GM13976 (cell line): ENCODE measurements around the gene NCBP1.
A peak's percentile ranks its signal among the peaks of the same experiment; 100 is the strongest.
"Not testable (repeated sequence)": the region's sequence is repeated elsewhere in the genome, so short reads cannot be mapped to it uniquely, and the experiment has no call there.

Source experiments
- DNase-seq: peaks from one replicate; pipeline ENCODE4 v3.0.0; 2012; ENCODE audit warnings: low spot score
- in situ Hi-C: fragments of 300-500 bp; cut with MboI; formaldehyde crosslinking; loops from one replicate; pipeline ENCODE4 v1.12.0; 2022; ENCODE audit warnings: low sequenced_read_pairs, mixed read lengths, inconsistent platforms; ENCODE audit not compliant: unreplicated experiment
- TF ChIP-seq, protein P1 (sequence below): IDR thresholded peaks from 2 replicates; pipeline ENCODE4 v1.5.1; 2012; ENCODE audit warnings: borderline replicate concordance, mild to moderate bottlenecking; ENCODE audit not compliant: insufficient read depth; ENCODE audit errors: extremely low read depth, missing control alignments, control extremely low read depth

Gene NCBP1, protein sequence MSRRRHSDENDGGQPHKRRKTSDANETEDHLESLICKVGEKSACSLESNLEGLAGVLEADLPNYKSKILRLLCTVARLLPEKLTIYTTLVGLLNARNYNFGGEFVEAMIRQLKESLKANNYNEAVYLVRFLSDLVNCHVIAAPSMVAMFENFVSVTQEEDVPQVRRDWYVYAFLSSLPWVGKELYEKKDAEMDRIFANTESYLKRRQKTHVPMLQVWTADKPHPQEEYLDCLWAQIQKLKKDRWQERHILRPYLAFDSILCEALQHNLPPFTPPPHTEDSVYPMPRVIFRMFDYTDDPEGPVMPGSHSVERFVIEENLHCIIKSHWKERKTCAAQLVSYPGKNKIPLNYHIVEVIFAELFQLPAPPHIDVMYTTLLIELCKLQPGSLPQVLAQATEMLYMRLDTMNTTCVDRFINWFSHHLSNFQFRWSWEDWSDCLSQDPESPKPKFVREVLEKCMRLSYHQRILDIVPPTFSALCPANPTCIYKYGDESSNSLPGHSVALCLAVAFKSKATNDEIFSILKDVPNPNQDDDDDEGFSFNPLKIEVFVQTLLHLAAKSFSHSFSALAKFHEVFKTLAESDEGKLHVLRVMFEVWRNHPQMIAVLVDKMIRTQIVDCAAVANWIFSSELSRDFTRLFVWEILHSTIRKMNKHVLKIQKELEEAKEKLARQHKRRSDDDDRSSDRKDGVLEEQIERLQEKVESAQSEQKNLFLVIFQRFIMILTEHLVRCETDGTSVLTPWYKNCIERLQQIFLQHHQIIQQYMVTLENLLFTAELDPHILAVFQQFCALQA

DNA sequence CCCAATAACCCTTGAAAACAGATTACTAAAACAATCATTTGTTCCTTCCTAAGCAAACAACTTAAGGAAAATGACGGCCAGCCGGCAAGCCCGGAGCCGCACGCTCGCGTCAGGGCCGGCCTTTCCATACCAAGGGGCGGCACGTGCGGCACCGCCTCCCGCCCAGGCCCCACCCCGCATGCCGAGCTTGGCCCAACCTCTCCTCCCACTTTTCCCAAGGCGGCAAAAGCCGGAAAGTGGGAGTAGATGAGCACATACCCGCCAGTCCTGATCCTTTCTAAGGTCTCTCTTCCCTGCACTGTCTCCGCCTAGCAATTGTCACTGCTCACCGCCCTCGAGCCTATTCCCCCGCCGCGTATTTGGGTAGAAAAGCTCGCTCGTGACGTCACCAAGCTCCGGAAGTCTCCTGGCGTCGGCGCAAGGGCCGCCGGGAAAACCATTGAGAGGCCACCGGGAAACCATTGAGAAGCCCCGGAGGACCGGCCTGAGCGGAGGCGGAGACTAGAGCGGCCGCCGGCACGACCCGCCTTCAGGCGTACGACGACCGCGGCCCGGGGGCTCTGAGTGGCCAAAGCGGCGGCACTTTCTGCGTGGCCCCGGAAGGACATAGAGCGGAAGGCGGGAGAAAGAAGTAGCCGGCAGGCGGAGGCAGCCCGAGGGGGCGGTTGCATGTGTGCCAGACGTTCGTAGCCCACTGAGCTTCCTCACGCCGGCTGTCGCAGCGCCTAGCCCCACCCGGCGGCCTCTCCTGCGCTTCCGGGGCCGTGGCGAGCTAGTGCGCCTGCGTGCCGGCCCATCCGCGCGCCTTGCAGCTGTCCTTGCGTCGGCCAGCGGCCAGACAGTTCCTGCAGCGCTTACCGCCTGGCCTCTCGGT, at the start of gene NCBP1, which contains the start of gene TSTD2:
Gene NCBP1 (plus strand): TSS at position 837 of the 874 bp plus-strand sequence. CDS start 61 bp downstream, outside the sequence.
Gene TSTD2 (minus strand): TSS at position 384 of the 874 bp plus-strand sequence. CDS start 5,806 bp downstream, outside the sequence.
- in situ Hi-C loops, result no loop called here
- peak; percentile 95 for DNase-seq
- TF ChIP-seq, protein P1, sequence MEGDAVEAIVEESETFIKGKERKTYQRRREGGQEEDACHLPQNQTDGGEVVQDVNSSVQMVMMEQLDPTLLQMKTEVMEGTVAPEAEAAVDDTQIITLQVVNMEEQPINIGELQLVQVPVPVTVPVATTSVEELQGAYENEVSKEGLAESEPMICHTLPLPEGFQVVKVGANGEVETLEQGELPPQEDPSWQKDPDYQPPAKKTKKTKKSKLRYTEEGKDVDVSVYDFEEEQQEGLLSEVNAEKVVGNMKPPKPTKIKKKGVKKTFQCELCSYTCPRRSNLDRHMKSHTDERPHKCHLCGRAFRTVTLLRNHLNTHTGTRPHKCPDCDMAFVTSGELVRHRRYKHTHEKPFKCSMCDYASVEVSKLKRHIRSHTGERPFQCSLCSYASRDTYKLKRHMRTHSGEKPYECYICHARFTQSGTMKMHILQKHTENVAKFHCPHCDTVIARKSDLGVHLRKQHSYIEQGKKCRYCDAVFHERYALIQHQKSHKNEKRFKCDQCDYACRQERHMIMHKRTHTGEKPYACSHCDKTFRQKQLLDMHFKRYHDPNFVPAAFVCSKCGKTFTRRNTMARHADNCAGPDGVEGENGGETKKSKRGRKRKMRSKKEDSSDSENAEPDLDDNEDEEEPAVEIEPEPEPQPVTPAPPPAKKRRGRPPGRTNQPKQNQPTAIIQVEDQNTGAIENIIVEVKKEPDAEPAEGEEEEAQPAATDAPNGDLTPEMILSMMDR, result no peak

DNA sequence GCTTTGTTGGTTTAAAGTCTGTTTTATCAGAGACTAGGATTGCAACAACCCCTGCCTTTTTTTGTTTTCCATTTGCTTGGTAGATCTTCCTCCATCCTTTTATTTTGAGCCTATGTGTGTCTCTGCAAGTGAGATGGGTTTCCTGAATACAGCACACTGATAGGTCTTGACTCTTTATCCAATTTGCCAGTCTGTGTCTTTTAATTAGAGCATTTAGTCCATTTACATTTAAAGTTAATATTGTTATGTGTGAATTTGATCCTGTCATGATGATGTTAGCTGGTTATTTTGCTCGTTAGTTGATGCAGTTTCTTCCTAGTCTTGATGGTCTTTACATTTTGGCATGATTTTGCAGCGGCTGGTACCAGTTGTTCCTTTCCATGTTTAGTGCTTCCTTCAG, 48.8 kb upstream of the NCBP1 start:
- in situ Hi-C loops, DNase-seq: not testable (repeated sequence)

DNA sequence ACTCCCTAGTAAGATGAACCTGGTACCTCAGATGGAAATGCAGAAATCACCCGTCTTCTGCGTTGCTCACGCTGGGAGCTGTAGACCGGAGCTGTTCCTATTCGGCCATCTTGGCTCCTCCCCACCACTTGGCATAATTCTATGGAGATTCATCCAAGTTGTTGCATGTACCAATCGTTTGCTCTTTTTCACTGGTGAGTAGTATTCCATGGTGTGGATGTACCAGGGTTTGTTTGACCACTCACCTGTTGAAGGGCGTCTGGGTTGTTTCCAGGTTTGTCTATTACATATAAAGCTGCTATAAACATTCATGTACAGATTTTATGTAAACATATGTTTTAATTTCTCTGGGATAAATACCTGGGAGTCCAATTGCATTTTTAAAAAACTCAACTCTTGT, 46.7 kb upstream of the NCBP1 start:
- DNase-seq, in situ Hi-C loops: not testable (repeated sequence)

DNA sequence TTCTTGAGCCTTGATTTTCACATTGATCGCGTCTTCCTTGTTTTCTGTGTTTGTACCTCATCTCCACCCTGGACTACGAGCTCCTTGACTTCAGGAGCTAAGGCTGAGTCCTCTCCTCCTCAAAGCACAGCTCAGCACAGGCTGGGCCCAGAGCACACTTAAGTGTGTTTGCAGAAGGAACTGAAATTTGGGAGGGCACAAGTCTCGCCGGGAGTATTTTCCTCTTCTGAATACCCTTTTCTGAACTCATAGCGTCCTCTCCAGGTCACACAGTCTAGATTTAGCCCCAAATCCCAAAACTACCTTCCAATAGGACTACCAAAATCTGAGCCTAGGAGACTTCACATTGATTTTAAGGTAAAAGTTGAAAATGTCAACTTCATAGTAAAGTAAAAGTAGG, 42.1 kb upstream of the NCBP1 start:
- TF ChIP-seq, protein P1, result no peak
- no peak for DNase-seq
- in situ Hi-C loops, result no loop called here

DNA sequence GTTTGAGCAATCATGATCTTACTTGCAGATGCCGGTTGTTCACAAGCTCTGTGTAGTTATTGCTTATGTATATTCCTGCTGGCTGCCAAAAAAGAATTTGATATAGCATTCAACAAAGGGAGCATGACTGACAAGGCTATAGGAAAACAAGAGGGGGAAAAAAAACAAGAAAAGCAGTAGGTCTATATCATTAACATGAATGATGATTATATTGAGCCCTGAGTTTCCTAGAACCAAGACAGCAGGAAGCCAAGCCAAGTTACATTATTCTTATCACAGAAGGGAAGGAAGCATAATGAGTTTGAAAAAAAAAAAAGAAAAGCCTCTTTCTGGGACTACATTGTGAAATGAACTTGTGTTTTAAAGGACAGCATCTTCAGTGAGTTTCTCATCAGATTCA, 41.5 kb upstream of the NCBP1 start:
- in situ Hi-C loops, result no loop called here
- no peak for DNase-seq
- TF ChIP-seq, protein P1, result no peak

DNA sequence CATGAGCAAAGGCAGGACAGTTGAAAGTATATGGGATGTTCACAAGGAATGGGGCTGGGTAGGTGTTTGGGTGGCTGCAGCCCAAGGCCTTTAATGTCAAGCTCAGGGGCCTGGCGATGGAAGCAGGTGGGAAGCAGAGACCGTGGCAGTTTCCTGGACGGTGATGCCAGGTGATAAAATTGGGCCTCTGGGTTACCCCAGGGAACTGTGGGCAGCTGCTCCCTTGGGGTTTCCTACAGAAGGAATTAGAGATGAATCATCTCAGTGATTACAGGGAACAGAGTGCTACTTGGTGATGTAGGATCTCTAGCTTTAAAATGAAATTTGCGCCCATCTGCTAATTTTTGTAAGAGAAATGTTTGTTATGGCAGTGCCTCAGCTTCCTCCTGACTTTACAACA, 39.7 kb upstream of the NCBP1 start:
- DNase-seq, result no peak
- TF ChIP-seq, protein P1, result no peak
- in situ Hi-C loops, result no loop called here

DNA sequence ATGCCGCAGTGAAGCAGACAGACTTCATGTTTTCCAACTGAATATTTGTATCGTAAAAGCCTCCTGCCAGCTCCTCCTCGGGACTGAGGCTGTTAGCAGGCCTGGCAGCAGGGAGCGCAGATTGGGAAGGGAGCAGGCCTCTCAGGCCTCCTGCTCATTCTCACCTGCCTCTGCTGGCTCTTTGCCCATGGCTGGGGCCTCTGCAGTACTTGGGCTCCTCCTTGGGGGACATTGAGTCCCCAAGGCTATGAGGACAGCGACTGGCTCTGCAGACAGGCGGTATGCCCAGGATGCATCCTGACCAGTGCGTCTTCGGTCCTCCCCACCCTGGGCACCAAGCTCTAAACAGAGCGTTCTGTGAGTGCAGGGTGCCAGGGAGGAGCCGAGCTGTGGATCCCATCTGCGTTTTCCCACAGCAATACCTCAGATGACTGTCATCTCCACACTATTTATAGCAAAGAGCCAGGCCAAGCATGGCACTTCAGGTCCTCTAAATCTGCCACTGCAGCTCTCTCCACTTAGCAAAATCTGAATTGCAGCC, 39.2 kb upstream of the NCBP1 start:
- TF ChIP-seq, protein P1, result no peak
- DNase-seq, result no peak
- in situ Hi-C loops, result no loop called here
